HL-60 (cell line): ENCODE data around the gene LHX5.

ENCODE experiments used
- CTCF ChIP-seq: IDR thresholded peaks from one replicate; pipeline ENCODE4 v1.5.1; 2011; ENCODE audit warnings: low read length, control low read depth, inconsistent platforms; ENCODE audit not compliant: insufficient read depth
- GABPA ChIP-seq: IDR thresholded peaks from 2 replicates; pipeline ENCODE4 v1.6.1; 2012; ENCODE audit warnings: low read depth
- POLR2AphosphoS5 ChIP-seq: IDR thresholded peaks from 2 replicates; pipeline ENCODE4 v1.6.1; 2012; ENCODE audit warnings: low read depth
- REST ChIP-seq: IDR thresholded peaks from 2 replicates; pipeline ENCODE4 v1.6.1; 2012; ENCODE audit warnings: low read depth; ENCODE audit not compliant: insufficient replicate concordance
- SPI1 ChIP-seq: IDR thresholded peaks from 2 replicates; pipeline ENCODE4 v1.6.1; 2012; ENCODE audit warnings: low read depth, mild to moderate bottlenecking, borderline replicate concordance

- TF ChIP-seq CTCF (no peak), REST (no peak), POLR2AphosphoS5 (no peak), GABPA (no peak), SPI1 (no peak)
Measured at GRCh38 chr12:113477842-113478215, 6.2 kb upstream of the LHX5 start.
